ENCODE results near the gene LGALS12. TPM values are rescaled to one million over a fixed set of nuclear protein-coding genes. Genes with fewer than 3 reads are reported as not detected.
"Not testable (repeated sequence)": the region's sequence is repeated elsewhere in the genome, so short reads cannot be mapped to it uniquely, and the experiment has no call there.

The LGALS12 gene
- total RNA-seq, 1 donor from 2014 or later: 0.49 TPM

DNA sequence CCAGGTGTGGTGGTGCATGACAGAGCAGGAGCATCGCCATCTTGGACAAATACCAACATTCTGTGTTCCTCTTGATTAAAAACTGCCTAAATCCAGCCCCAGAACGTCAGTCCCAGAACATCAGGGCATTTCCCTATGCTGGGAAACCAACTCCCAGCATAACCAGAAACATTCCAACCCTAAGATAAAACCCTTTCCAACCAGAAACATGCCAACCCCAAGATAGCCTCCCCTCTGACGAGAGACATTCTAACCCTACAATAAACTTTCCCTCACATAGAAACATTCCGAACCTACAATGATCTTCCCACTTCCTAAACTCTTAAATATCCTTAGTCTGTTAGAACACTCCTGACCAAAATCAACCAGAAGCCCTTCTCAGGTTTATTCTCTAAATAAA is 42.3 kb downstream of the LGALS12 start:
- Histone ChIP-seq H3K36me3 (peaks cover 28% of the 10 kb centered on the region), H3K9me3 (no peaks in the 10 kb centered on the region), H3K27me3 (no peaks in the 10 kb centered on the region), H3K27ac (no peak overlapping the region), H3K4me3 (no peak overlapping the region), H3K4me1 (peaks cover 2% of the 10 kb centered on the region)
- TF ChIP-seq CTCF (IDR thresholded peaks at IDR 0.05): no peak
- intact Hi-C loops (cut with DNase I): no loop called here
- ATAC-seq: no peak
- no peak for DNase-seq

DNA sequence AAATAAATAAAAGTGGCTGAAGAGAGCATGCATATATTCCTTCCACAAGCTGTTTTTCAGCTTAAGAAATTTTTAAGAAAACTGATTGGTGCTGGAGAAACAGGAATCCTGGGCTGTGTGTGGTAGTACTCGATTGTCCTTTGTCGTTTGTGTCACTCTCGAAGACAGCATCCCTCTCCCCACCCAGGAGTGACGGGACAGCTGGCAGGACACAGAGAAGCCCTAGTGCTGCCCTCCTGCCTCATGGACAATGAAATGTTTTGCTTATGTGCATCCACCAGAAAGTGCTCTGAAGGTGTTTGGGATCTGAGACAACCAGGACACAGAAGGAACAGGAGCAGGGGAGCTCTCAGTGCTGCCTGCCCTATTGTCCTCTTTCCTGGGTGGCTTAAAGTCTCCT is 43.5 kb downstream of the LGALS12 start:
- peaks cover 6% of the 10 kb centered on the region for H3K4me1 ChIP-seq
- no peak for ATAC-seq
- no peaks in the 10 kb centered on the region for H3K9me3 ChIP-seq
- no peak overlapping the region for H3K4me3 ChIP-seq
- intact Hi-C loops (cut with DNase I): no loop called here
- peaks cover 23% of the 10 kb centered on the region for H3K36me3 ChIP-seq
- H3K27ac ChIP-seq: no peak overlapping the region
- no peak for DNase-seq
- no peaks in the 10 kb centered on the region for H3K27me3 ChIP-seq
- TF ChIP-seq CTCF (IDR thresholded peaks at IDR 0.05): no peak

- intact Hi-C loops (cut with DNase I); H3K9me3 ChIP-seq; ATAC-seq; DNase-seq; H3K4me3 ChIP-seq; H3K27ac ChIP-seq; H3K27me3 ChIP-seq; H3K4me1 ChIP-seq: not testable (repeated sequence)
- peaks cover 14% of the 10 kb centered on the region for H3K36me3 ChIP-seq
Measured at GRCh38 chr11:63550156-63550700, 44.3 kb downstream of the LGALS12 start.

DNA sequence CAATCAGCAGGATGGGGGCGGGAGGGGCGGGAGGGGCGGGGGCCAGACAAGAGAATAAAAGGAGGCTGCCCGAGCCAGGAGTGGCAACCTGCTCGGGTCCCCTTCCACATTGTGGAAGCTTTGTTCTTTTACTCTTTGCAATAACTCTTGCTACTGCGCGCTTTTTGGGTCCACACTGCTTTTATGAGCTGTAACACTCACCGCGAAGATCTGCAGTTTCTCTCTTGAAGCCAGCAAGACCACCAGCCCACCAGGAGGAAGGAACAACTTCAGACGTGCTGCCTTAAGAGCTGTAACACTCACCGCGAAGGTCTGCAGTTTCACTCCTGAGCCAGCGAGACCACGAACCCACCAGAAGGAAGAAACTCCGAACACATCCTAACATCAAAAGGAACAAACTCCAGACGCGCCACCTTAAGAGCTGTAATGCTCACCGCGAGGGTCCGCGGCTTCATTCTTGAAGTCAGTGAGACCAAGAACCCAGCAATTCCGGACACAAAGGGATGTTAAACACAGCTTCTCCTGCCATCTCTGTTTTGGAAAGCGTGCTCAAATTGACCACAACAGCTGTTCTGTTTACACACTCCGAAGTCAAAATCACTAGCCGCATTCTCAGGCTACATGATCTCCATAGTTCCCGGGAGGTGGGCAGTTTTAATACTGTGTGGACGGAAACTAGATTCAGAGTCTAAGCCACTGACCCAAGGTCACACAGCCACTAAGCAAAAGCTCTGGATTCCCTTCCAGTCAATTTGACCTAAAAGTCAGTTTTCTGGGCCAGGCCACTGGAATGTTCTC is 45.4 kb downstream of the LGALS12 start:
- H3K4me1 ChIP-seq: peaks cover 6% of the 10 kb centered on the region
- H3K36me3 ChIP-seq: peaks cover 7% of the 10 kb centered on the region
- TF ChIP-seq CTCF (IDR thresholded peaks at IDR 0.05): no peak
- H3K27ac ChIP-seq: no peak overlapping the region
- intact Hi-C loops (cut with DNase I): no loop called here
- no peak for DNase-seq
- H3K9me3 ChIP-seq: no peaks in the 10 kb centered on the region
- H3K4me3 ChIP-seq: no peak overlapping the region
- no peak for ATAC-seq
- H3K27me3 ChIP-seq: no peaks in the 10 kb centered on the region

- ATAC-seq: no peak
- no peak overlapping the region for H3K4me3 ChIP-seq
- peaks cover 6% of the 10 kb centered on the region for H3K4me1 ChIP-seq
- no peaks in the 10 kb centered on the region for H3K9me3 ChIP-seq
- H3K27me3 ChIP-seq: no peaks in the 10 kb centered on the region
- no peak overlapping the region for H3K27ac ChIP-seq
- intact Hi-C loops (cut with DNase I): no loop called here
- peaks cover under 1% of the 10 kb centered on the region for H3K36me3 ChIP-seq
- no peak for TF ChIP-seq CTCF (IDR thresholded peaks at IDR 0.05)
- DNase-seq: no peak
Measured at GRCh38 chr11:63551889-63552266, 46.0 kb downstream of the LGALS12 start.

- no peaks in the 10 kb centered on the region for H3K9me3 ChIP-seq
- no peak for DNase-seq
- H3K27me3 ChIP-seq: no peaks in the 10 kb centered on the region
- H3K4me1 ChIP-seq: peaks cover 6% of the 10 kb centered on the region
- intact Hi-C loops (cut with DNase I): no loop called here
- no peak overlapping the region for H3K27ac ChIP-seq
- no peak for ATAC-seq
- H3K4me3 ChIP-seq: no peak overlapping the region
- TF ChIP-seq CTCF (IDR thresholded peaks at IDR 0.05): no peak
- no peaks in the 10 kb centered on the region for H3K36me3 ChIP-seq
Measured at GRCh38 chr11:63552921-63553320, 47.0 kb downstream of the LGALS12 start.

Measured in upper lobe of right lung (tissue), 1 donor.